HEK293 (cell line): ENCODE data around the gene NEK8.

Source experiments
- CTCF ChIA-PET: fragments of 350-600 bp; formaldehyde crosslinking; extraction: SDS; loops from one replicate; lab custom pipeline; 2021; ENCODE audit warnings: antibody characterized with exemption; lab: Yijun Ruan, JAX
- POLR2A ChIA-PET: fragments of 300-600 bp; formaldehyde crosslinking; extraction: SDS; loops from one replicate; lab custom pipeline; 2020; ENCODE audit warnings: antibody characterized with exemption, inconsistent platforms; lab: Yijun Ruan, JAX
- H3K27ac ChIP-seq: fragments of 200-500 bp; sonication (Bioruptor generic); 2 replicates; pipeline ENCODE4 v1.5.1; 2014; ENCODE audit warnings: low read depth, low read length, control low read depth, inconsistent platforms; ENCODE audit errors: extremely low read depth
- H3K36me3 ChIP-seq, 2 experiments: fragments of 200-500 bp in 1 of 2; sonication (Bioruptor generic) in 1 of 2; 1 replicate in 1 of 2; 2 replicates in 1 of 2; pipeline ENCODE4 v1.5.1; 2014 to 2017; ENCODE audit warnings: inconsistent platforms in 2 of 2, low read length in 2 of 2; ENCODE audit not compliant: control insufficient read depth in 2 of 2, insufficient read depth in 1 of 2
- H3K4me1 ChIP-seq: fragments of 200-500 bp; sonication (Bioruptor generic); 2 replicates; pipeline ENCODE4 v1.5.1; 2014; ENCODE audit warnings: mild to moderate bottlenecking, low read length, inconsistent platforms; ENCODE audit not compliant: control insufficient read depth, insufficient read depth
- H3K4me3 ChIP-seq: 2 replicates; pipeline ENCODE4 v1.5.1; 2011; ENCODE audit warnings: low read depth, mild to moderate bottlenecking, control low read depth, low read length, moderate library complexity
- H3K9me3 ChIP-seq: fragments of 200-500 bp; sonication (Bioruptor generic); 2 replicates; pipeline ENCODE4 v1.5.1; 2014; ENCODE audit warnings: low read depth, low read length, inconsistent platforms; ENCODE audit not compliant: control insufficient read depth, insufficient read depth
- GLIS2 ChIP-seq: fragments of 450-650 bp; formaldehyde crosslinking; IDR thresholded peaks from 2 replicates; pipeline ENCODE4 v1.5.1; 2016; ENCODE audit warnings: missing biosample characterization, missing genetic modification characterization
- KLF9 ChIP-seq: fragments of 450-650 bp; formaldehyde crosslinking; IDR thresholded peaks from 2 replicates; pipeline ENCODE4 v1.5.1; 2016; ENCODE audit warnings: missing biosample characterization, missing genetic modification characterization, low read depth
- MZF1 ChIP-seq: fragments of 450-650 bp; formaldehyde crosslinking; IDR thresholded peaks from 2 replicates; pipeline ENCODE4 v1.5.1; 2017; ENCODE audit warnings: missing biosample characterization, missing genetic modification characterization, borderline replicate concordance
- OVOL3 ChIP-seq: fragments of 450-650 bp; formaldehyde crosslinking; IDR thresholded peaks from 2 replicates; pipeline ENCODE4 v1.5.1; 2016; ENCODE audit warnings: missing biosample characterization, missing genetic modification characterization
- PRDM1 ChIP-seq: fragments of 450-650 bp; formaldehyde crosslinking; IDR thresholded peaks from 2 replicates; pipeline ENCODE4; 2016; ENCODE audit warnings: missing biosample characterization, missing genetic modification characterization
- SP3 ChIP-seq: fragments of 450-650 bp; formaldehyde crosslinking; IDR thresholded peaks from 2 replicates; pipeline ENCODE4 v1.5.1; 2016; ENCODE audit warnings: missing biosample characterization, missing genetic modification characterization
- TRIM28 ChIP-seq: IDR thresholded peaks from 2 replicates; pipeline ENCODE4 v1.6.1; 2011; ENCODE audit warnings: low read length, control low read depth, borderline replicate concordance
- ZBTB20 ChIP-seq: fragments of 450-650 bp; formaldehyde crosslinking; IDR thresholded peaks from 2 replicates; pipeline ENCODE4 v1.5.1; 2016; ENCODE audit warnings: missing biosample characterization, missing genetic modification characterization
- ZBTB48 ChIP-seq: fragments of 450-650 bp; formaldehyde crosslinking; IDR thresholded peaks from 2 replicates; pipeline ENCODE4 v1.5.1; 2016; ENCODE audit warnings: missing biosample characterization, missing genetic modification characterization
- ZBTB7A ChIP-seq: fragments of 450-650 bp; formaldehyde crosslinking; IDR thresholded peaks from 2 replicates; pipeline ENCODE4 v1.5.1; 2016; ENCODE audit warnings: low read depth, missing biosample characterization, missing genetic modification characterization
- ZNF114 ChIP-seq: fragments of 450-650 bp; formaldehyde crosslinking; IDR thresholded peaks from 2 replicates; pipeline ENCODE4 v1.5.0; 2017; ENCODE audit warnings: missing biosample characterization, missing genetic modification characterization
- ZNF335 ChIP-seq: fragments of 450-650 bp; formaldehyde crosslinking; conservative IDR thresholded peaks from 2 replicates; pipeline ENCODE4 v1.5.1; 2016; ENCODE audit warnings: missing biosample characterization, missing genetic modification characterization
- ZNF341 ChIP-seq: fragments of 450-650 bp; formaldehyde crosslinking; IDR thresholded peaks from 2 replicates; pipeline ENCODE4; 2016; ENCODE audit warnings: low read depth, missing biosample characterization, missing genetic modification characterization
- ZNF521 ChIP-seq: fragments of 450-650 bp; formaldehyde crosslinking; IDR thresholded peaks from 2 replicates; pipeline ENCODE4 v1.5.1; 2017; ENCODE audit warnings: missing biosample characterization, mild to moderate bottlenecking, missing genetic modification characterization
- ZNF548 ChIP-seq: fragments of 450-650 bp; formaldehyde crosslinking; IDR thresholded peaks from 2 replicates; pipeline ENCODE4 v1.5.1; 2016; ENCODE audit warnings: missing biosample characterization, missing genetic modification characterization
- ZNF558 ChIP-seq: fragments of 450-650 bp; formaldehyde crosslinking; IDR thresholded peaks from 2 replicates; pipeline ENCODE4 v1.5.1; 2016; ENCODE audit warnings: missing biosample characterization, missing genetic modification characterization
- ZNF600 ChIP-seq: fragments of 450-650 bp; formaldehyde crosslinking; IDR thresholded peaks from 2 replicates; pipeline ENCODE4 v1.5.1; 2016; ENCODE audit warnings: missing biosample characterization, missing genetic modification characterization
- ZNF654 ChIP-seq: fragments of 450-650 bp; formaldehyde crosslinking; IDR thresholded peaks from 2 replicates; pipeline ENCODE4 v1.5.1; 2016; ENCODE audit warnings: low read depth, missing biosample characterization, missing genetic modification characterization
- ZNF692 ChIP-seq: fragments of 450-650 bp; formaldehyde crosslinking; IDR thresholded peaks from 2 replicates; pipeline ENCODE4 v1.5.1; 2016; ENCODE audit warnings: missing biosample characterization, missing genetic modification characterization
- ZNF76 ChIP-seq: fragments of 450-650 bp; formaldehyde crosslinking; IDR thresholded peaks from 2 replicates; pipeline ENCODE4; 2016; ENCODE audit warnings: low read depth, missing biosample characterization, missing genetic modification characterization, borderline replicate concordance
- ZNF843 ChIP-seq: fragments of 450-650 bp; formaldehyde crosslinking; IDR thresholded peaks from 2 replicates; pipeline ENCODE4 v1.5.1; 2016; ENCODE audit warnings: missing biosample characterization, missing genetic modification characterization
- ZSCAN16 ChIP-seq: fragments of 450-650 bp; formaldehyde crosslinking; IDR thresholded peaks from 2 replicates; pipeline ENCODE4 v1.5.1; 2016; ENCODE audit warnings: missing biosample characterization, missing genetic modification characterization
- TF ChIP-seq, protein P1 (sequence below): fragments of 450-650 bp; formaldehyde crosslinking; conservative IDR thresholded peaks from 2 replicates; pipeline ENCODE4 v1.5.1; 2016; ENCODE audit warnings: low read depth, missing biosample characterization, missing genetic modification characterization
- TF ChIP-seq, protein P2 (sequence below): fragments of 450-650 bp; formaldehyde crosslinking; IDR thresholded peaks from 2 replicates; pipeline ENCODE4 v1.5.1; 2016; ENCODE audit warnings: missing biosample characterization, missing genetic modification characterization
- TF ChIP-seq, protein P3 (sequence below): fragments of 450-650 bp; IDR thresholded peaks from 2 replicates; pipeline ENCODE4 v1.5.1; 2018; ENCODE audit warnings: missing biosample characterization, mild to moderate bottlenecking, missing genetic modification characterization

The NEK8 gene

DNA sequence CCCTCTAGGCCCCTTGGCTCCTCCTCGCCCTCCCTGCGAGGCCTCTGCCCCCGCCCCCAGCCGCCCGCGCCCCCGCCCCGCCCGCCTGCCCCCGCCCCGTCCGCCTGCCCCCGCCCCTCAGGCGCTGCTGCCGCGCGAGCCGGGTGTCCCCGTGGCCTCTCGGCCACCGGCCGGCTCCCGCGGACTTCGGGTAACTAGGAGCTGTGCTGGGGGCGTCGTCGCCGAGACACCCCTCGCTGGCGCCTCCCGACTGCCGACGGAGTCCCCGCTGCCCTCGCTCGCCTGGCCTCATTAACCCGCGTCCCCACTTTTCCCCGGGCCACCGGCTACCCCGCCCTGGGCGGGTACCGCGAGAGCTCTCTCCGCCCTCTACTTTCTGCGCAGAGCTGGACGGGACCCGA, 2.4 kb upstream of the NEK8 start, which contains the start of gene TLCD1 (continued):
- TF ChIP-seq, protein P1, sequence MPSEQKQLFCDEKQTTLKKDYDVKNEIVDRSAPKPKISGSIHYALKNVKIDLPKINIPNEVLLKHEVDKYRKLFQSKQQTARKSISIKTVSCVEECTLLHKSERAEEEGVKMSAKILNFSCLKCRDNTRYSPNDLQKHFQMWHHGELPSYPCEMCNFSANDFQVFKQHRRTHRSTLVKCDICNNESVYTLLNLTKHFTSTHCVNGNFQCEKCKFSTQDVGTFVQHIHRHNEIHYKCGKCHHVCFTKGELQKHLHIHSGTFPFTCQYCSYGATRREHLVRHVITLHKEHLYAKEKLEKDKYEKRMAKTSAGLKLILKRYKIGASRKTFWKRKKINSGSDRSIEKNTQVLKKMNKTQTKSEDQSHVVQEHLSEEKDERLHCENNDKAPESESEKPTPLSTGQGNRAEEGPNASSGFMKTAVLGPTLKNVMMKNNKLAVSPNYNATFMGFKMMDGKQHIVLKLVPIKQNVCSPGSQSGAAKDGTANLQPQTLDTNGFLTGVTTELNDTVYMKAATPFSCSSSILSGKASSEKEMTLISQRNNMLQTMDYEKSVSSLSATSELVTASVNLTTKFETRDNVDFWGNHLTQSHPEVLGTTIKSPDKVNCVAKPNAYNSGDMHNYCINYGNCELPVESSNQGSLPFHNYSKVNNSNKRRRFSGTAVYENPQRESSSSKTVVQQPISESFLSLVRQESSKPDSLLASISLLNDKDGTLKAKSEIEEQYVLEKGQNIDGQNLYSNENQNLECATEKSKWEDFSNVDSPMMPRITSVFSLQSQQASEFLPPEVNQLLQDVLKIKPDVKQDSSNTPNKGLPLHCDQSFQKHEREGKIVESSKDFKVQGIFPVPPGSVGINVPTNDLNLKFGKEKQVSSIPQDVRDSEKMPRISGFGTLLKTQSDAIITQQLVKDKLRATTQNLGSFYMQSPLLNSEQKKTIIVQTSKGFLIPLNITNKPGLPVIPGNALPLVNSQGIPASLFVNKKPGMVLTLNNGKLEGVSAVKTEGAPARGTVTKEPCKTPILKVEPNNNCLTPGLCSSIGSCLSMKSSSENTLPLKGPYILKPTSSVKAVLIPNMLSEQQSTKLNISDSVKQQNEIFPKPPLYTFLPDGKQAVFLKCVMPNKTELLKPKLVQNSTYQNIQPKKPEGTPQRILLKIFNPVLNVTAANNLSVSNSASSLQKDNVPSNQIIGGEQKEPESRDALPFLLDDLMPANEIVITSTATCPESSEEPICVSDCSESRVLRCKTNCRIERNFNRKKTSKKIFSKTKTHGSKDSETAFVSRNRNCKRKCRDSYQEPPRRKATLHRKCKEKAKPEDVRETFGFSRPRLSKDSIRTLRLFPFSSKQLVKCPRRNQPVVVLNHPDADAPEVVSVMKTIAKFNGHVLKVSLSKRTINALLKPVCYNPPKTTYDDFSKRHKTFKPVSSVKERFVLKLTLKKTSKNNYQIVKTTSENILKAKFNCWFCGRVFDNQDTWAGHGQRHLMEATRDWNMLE (tag by site-specific recombination) = no peak
- TF ChIP-seq ZNF341 (tag by site-specific recombination) = peak; percentile 97
- no peak for TF ChIP-seq OVOL3 (tag by site-specific recombination)

DNA sequence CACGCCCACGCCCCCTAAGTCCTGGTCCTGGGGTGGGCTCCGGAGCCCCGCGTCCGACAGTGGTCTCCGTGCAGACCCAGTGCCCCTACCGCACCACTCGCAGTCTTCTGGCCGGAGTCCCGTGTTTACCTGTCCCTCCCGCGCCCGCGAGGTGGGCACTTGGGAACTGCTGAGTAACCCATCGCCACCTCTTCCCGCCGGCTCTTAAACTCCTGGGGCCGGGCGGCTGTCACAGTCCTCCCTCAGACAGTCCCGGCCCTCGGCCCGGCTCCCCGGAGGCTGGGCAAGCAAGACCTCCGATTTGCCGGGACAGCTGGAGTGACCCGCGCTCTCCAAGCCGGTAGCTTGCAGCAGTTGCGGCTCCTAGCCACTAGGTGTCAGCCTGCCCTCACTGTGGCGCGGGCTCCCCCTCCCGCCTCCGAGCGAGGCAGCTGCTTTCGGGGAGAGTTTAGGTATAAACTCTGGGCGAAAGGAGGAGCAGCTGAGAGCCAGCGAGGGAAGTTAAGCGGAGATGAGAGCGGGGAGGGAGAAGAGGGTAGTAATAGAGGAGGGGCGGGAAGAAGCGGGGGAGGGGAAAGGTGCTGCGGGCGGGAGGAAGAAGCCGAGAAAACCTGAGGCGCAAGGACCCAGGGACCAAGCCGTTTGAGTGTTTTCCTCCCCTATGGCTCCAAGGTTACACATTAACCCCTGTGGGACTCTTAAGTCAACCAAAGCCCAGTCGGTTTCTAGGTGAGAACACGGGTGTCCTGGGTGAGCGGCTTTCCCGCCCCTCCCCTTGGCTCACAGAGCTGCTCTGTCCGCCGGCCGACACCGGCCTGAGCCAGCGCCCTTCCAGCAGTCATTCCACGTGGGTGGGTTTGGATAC, 1.7 kb upstream of the NEK8 start:
- H3K4me1 ChIP-seq = peaks cover 9% of the 10 kb centered on the region; the same call in 1 of the 2 replicates
- no peaks in the 10 kb centered on the region for H3K9me3 ChIP-seq
- CTCF ChIA-PET = interaction anchor here (0.5 to 13.6 kb wide), 56 partner anchors 8 to 1027 kb away, joined by 3 to 445 read pairs (median 6); partner anchors contain the start of genes BLTP2, DHRS13, FLOT2 and PHF12
- H3K36me3 ChIP-seq = peaks cover 14 to 34% of the 10 kb centered on the region in 2 experiments
- POLR2A ChIA-PET = interaction anchor here (0.6 to 6.7 kb wide), 36 partner anchors 7 to 834 kb away, joined by 3 to 448 read pairs (median 7); partner anchors contain the start of genes BLTP2, DHRS13, FAM222B and FLOT2
- peak overlapping the region; percentile 55 for H3K4me3 ChIP-seq
- H3K27ac ChIP-seq = peak overlapping the region; percentile 81
- TF ChIP-seq KLF9 (tag by site-specific recombination) = peak; percentile 95
- TF ChIP-seq ZNF521 (tag by site-specific recombination) = no peak
- TF ChIP-seq ZNF600 (tag by site-specific recombination) = peak; percentile 74
- peak; percentile 92 for TF ChIP-seq GLIS2 (tag by site-specific recombination)
- TF ChIP-seq ZBTB7A (tag by site-specific recombination) = peak; percentile 94
- peak; percentile 47 for TF ChIP-seq ZBTB20 (tag by site-specific recombination)
- peak; percentile 98 for TF ChIP-seq PRDM1
- 0 out of 2 replicates have a peak, but pooled peaks have one; percentile 42 for TF ChIP-seq TRIM28
- peak; percentile 66; the same call in 1 of the 2 replicates for TF ChIP-seq ZNF692 (tag by site-specific recombination)
- peak; percentile 93 for TF ChIP-seq ZNF341 (tag by site-specific recombination)
- TF ChIP-seq, protein P2, sequence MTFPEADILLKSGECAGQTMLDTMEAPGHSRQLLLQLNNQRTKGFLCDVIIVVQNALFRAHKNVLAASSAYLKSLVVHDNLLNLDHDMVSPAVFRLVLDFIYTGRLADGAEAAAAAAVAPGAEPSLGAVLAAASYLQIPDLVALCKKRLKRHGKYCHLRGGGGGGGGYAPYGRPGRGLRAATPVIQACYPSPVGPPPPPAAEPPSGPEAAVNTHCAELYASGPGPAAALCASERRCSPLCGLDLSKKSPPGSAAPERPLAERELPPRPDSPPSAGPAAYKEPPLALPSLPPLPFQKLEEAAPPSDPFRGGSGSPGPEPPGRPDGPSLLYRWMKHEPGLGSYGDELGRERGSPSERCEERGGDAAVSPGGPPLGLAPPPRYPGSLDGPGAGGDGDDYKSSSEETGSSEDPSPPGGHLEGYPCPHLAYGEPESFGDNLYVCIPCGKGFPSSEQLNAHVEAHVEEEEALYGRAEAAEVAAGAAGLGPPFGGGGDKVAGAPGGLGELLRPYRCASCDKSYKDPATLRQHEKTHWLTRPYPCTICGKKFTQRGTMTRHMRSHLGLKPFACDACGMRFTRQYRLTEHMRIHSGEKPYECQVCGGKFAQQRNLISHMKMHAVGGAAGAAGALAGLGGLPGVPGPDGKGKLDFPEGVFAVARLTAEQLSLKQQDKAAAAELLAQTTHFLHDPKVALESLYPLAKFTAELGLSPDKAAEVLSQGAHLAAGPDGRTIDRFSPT (tag by site-specific recombination) = peak; percentile 91
- no peak for TF ChIP-seq ZNF548 (tag by site-specific recombination)
- TF ChIP-seq ZNF558 (tag by site-specific recombination) = no peak
- no peak for TF ChIP-seq ZNF114 (tag by site-specific recombination)
- TF ChIP-seq SP3 (tag by site-specific recombination) = peak; percentile 74
- 0 out of 2 replicates have a peak, but pooled peaks have one; percentile 17 for TF ChIP-seq ZNF843 (tag by site-specific recombination)
- peak; percentile 12; the same call in 1 of the 2 replicates for TF ChIP-seq ZSCAN16
- TF ChIP-seq, protein P3, sequence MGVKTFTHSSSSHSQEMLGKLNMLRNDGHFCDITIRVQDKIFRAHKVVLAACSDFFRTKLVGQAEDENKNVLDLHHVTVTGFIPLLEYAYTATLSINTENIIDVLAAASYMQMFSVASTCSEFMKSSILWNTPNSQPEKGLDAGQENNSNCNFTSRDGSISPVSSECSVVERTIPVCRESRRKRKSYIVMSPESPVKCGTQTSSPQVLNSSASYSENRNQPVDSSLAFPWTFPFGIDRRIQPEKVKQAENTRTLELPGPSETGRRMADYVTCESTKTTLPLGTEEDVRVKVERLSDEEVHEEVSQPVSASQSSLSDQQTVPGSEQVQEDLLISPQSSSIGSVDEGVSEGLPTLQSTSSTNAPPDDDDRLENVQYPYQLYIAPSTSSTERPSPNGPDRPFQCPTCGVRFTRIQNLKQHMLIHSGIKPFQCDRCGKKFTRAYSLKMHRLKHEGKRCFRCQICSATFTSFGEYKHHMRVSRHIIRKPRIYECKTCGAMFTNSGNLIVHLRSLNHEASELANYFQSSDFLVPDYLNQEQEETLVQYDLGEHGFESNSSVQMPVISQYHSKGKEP (tag by site-specific recombination) = peak; percentile 5; the same call in 1 of the 2 replicates
- peak; percentile 37 for TF ChIP-seq ZBTB48 (tag by site-specific recombination)
- TF ChIP-seq ZNF76 (tag by site-specific recombination) = peak; percentile 10; the same call in 1 of the 2 replicates
- peak; percentile 80 for TF ChIP-seq ZNF335 (tag by site-specific recombination)
- TF ChIP-seq ZNF654 = peak; percentile 100
- peak; percentile 84 for TF ChIP-seq MZF1 (tag by site-specific recombination)
